Mesodermal cell (in vitro differentiated cells): ENCODE results near the gene ST8SIA4.

ENCODE experiments used
- H3K27ac ChIP-seq: 2 replicates; pipeline ENCODE4 v1.7.0; 2013; ENCODE audit warnings: mild to moderate bottlenecking, low read depth, low read length, moderate library complexity; ENCODE audit not compliant: severe bottlenecking
- H3K36me3 ChIP-seq: 2 replicates; pipeline ENCODE4 v1.7.1; 2013; ENCODE audit warnings: mild to moderate bottlenecking, low read length, moderate library complexity; ENCODE audit not compliant: control insufficient read depth, insufficient read depth
- H3K4me1 ChIP-seq: one replicate; pipeline ENCODE4 v1.7.1; 2013; ENCODE audit warnings: mild to moderate bottlenecking, low read length; ENCODE audit not compliant: insufficient read depth, control insufficient read depth, poor library complexity, severe bottlenecking
- H3K4me3 ChIP-seq: 2 replicates; pipeline ENCODE4 v1.7.0; 2013; ENCODE audit warnings: low read length, control low read depth, mild to moderate bottlenecking; ENCODE audit not compliant: insufficient read depth, poor library complexity, severe bottlenecking; ENCODE audit errors: extremely low read depth
- H3K9me3 ChIP-seq: 2 replicates; pipeline ENCODE4 v1.7.1; 2013; ENCODE audit warnings: mild to moderate bottlenecking, low read length, moderate library complexity; ENCODE audit not compliant: control insufficient read depth
- WGBS, 2 experiments: methylation state at CpG; one replicate each; pipeline ENCODE4 v1.1.5; 2013; ENCODE audit warnings: missing lambda C conversion rate in 2 of 2; ENCODE audit not compliant: insufficient coverage in 2 of 2; 5-methylcytosine and 5-hydroxymethylcytosine counted together

Gene ST8SIA4

DNA sequence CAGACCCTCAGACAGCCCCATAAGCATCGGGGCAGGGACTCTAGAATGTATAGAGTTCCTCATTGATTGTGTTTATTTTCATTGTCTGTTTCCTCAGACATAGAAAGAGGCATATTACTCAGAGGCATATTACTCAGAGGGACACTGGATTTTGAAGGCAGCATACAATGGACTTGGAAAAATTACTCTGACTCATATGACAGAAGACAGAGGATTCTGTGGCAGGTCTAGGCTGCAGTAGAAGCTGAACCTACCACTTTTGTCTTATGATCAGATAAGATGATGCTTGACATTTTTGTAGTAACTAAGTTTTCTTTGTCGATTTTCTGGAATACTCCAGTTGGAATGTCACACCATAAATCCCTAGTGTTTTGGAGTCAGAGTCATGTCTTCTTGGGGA lies 105.2 kb downstream of the ST8SIA4 start:
- Histone ChIP-seq H3K27ac (no peak overlapping the region), H3K4me1 (peaks cover 21% of the 10 kb centered on the region), H3K9me3 (peaks cover 19% of the 10 kb centered on the region), H3K4me3 (no peak overlapping the region), H3K36me3 (no peaks in the 10 kb centered on the region)
- WGBS, 2 experiments, result 60 to 88% methylated on average over 1 to 2 of the region's 2 CpGs

DNA sequence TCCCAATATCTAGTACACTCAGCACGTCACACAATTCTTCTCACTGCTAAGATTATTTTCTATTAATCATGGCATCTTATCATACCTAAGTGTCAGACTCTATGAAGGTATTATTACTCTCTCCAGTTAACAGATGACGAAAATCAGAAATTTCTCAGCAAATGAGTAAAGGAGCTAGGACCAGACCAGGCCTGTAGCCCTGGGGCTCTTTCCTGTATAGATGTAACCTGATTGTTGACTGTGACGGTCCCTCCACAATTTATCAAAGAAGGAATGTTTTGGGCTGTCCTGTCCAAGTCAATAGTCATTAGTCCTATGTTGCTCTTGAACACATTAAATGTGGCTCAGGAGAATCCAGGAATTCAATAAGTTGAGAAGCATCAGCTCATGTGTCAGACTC lies 106.2 kb downstream of the ST8SIA4 start:
- WGBS, 2 experiments, result 75% methylated on average over 1 of the region's 3 CpGs
- H3K4me3 ChIP-seq, result no peak overlapping the region
- no peak overlapping the region for H3K27ac ChIP-seq

DNA sequence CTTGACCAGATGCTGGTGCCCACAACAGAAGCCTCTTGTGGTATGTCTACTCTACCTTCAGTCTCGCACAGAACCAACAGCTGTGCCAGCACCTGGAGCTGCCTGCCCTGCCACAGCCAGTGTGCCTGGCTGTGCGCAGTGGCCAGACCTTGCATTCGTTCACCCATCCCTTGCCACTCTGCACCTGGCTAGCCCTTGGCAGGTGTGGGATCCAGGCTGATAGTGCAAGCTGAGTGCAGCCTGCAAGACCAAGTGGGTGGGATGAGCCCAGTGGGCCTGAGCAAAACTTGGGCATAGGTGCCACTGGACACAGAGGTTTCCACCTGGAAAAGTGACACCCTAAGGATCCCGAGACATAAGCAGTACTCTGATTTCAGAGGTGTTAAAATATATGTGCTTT lies 108.2 kb downstream of the ST8SIA4 start:
- H3K9me3 ChIP-seq, result peaks cover 15% of the 10 kb centered on the region
- no peak overlapping the region for H3K4me3 ChIP-seq
- peaks cover 16% of the 10 kb centered on the region for H3K4me1 ChIP-seq
- WGBS, 2 experiments, result 81 to 95% methylated on average over 3 of the region's 4 CpGs
- no peak overlapping the region for H3K27ac ChIP-seq
- H3K36me3 ChIP-seq, result no peaks in the 10 kb centered on the region

More for the DNA sequence above, 106.2 kb downstream of the ST8SIA4 start:
- H3K9me3 ChIP-seq, result peaks cover 15% of the 10 kb centered on the region
- H3K4me1 ChIP-seq, result peaks cover 21% of the 10 kb centered on the region
- no peaks in the 10 kb centered on the region for H3K36me3 ChIP-seq

DNA sequence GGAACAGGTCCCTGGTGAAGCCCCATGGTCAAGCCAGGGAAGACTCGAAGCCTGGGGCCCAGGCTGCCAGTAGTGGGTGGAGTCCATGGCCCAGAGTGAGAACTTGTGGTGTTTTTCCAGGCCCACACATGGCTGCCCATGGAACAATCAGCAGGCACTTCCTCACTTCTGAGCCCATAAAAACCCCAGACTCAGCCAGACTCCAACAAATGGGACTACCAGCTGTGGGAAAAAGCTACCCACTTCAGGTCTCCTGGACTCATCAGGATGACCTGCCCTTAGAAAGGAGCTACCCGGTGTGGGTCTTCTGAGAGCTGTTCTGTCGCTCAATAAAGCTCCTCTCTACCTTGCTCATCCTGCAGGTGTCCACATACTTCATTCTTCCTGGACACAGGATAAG lies 108.9 kb downstream of the ST8SIA4 start:
- H3K36me3 ChIP-seq, result no peaks in the 10 kb centered on the region
- WGBS, 2 experiments, result 96 to 100% methylated on average over 2 to 3 of the region's 3 CpGs
- H3K9me3 ChIP-seq, result peaks cover 15% of the 10 kb centered on the region
- no peak overlapping the region for H3K4me3 ChIP-seq
- H3K4me1 ChIP-seq, result peaks cover 16% of the 10 kb centered on the region
- H3K27ac ChIP-seq, result no peak overlapping the region

DNA sequence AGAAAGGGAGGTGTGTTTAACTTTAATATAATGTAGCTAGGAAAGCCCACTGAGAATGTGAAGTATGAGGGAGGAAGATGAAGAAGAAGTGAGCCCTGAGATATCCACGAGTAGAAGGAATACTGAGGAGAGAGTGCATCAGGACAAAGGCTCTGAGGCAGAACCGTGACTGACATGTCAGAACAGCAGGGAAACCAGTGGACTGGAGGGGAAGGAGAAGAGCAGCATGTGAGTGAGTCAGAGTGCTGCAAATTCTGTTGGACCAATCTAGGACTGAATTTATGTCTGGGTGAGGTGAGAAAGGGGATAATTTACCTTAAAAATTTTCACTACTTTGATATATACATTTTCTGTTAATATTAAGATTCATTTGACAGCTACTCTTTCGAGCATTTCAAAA lies 110.3 kb downstream of the ST8SIA4 start:
- Histone ChIP-seq H3K36me3 (no peaks in the 10 kb centered on the region), H3K27ac (no peak overlapping the region), H3K4me3 (no peak overlapping the region), H3K9me3 (peaks cover 12% of the 10 kb centered on the region), H3K4me1 (peaks cover 8% of the 10 kb centered on the region)
- 55 to 58% methylated on average over 2 of the region's 3 CpGs for WGBS, 2 experiments

DNA sequence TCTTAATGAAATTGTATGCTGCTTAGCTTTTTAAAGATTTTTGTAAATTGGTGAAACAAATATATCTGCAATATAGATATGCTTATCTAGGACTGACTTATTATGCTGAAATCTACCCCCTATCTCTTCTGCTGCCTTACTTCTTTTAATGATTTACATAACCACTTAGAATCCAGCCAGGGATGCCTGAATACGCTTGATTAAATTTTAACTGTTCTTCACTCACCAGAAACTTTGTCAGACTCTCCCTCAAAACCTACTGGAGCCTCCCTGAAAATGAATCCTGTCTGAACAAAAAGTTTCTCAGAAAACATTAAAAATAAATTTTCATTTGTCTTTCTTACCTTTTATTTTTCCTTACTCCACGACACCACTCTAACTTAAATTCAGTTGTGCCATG lies 111.7 kb downstream of the ST8SIA4 start:
- Histone ChIP-seq H3K9me3 (peaks cover 12% of the 10 kb centered on the region), H3K36me3 (no peaks in the 10 kb centered on the region), H3K4me1 (peaks cover 7% of the 10 kb centered on the region), H3K27ac (no peak overlapping the region), H3K4me3 (no peak overlapping the region)
- 100% methylated on average over 1 of the region's 2 CpGs; no CpG with 5 or more reads in 1 of the 2 experiments for WGBS, 2 experiments

DNA sequence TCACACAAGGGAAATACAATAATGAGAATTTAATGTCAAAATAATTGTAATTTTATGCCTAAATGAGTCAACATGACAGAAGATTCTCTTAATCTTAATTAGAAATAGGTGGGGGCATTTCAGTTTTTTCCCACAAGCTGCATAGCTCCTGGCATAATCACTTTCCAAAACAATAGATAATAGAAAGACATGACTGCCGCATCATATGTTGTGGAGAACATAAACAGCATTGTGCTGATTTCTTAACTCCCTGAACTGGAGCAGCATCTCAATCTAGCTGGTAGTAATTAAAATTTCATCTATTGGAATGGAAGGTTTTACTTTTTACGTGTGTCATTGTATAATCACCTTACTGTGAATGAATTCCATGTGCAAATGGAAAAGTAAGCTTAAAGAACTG lies 112.1 kb downstream of the ST8SIA4 start:
- H3K4me3 ChIP-seq, result no peak overlapping the region
- WGBS, 2 experiments, result no CpG with 5 or more reads among the region's 2 CpGs
- no peak overlapping the region for H3K27ac ChIP-seq
- peaks cover 12% of the 10 kb centered on the region for H3K9me3 ChIP-seq
- peaks cover 7% of the 10 kb centered on the region for H3K4me1 ChIP-seq
- H3K36me3 ChIP-seq, result no peaks in the 10 kb centered on the region

DNA sequence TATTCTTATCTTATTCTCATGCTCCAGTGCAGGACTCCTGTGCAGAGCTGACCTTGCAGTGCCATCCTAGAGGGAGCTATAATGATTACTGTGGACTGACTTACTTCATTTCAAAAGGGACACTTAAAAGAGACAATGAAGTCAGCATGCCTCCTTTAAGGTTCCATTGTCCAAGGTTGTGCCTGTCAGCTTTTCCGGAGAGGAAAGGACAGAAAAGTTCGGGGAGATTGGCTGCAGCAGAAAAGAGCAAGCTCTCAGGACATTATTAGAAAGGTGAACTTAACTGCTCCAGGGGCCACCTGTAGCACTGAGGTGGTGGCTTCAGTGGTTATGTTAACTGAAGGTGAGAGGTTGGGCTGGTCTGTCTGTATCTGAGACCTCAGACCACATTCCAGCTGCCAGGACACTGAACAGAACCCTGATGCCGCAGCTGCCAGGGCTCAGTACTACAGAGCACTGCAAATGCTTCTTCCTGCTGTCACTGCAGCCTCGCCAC lies 112.9 kb downstream of the ST8SIA4 start:
- Histone ChIP-seq H3K4me3 (no peak overlapping the region), H3K27ac (no peak overlapping the region), H3K36me3 (no peaks in the 10 kb centered on the region), H3K9me3 (peaks cover 12% of the 10 kb centered on the region), H3K4me1 (peaks cover 7% of the 10 kb centered on the region)
- WGBS, 2 experiments, result 22 to 38% methylated on average over 3 of the region's 4 CpGs

DNA sequence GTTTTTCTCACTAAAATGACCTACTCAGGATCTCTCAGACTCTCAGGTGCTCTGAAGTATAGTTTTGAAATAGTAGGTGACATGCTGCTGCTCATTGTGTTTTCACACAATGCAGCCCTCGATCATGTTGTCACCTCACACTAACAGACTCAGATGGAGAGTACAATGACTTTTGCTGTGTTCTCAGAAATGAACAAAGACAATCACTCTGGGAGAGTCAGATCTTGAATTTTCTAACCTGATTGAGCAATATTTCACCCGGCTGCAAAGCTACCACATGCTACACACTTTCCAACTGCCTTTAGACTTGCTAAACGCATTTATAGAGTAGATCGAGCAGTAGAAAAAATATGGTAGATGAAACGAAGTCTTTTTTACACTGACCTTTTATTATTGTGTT lies 113.4 kb downstream of the ST8SIA4 start:
- H3K4me1 ChIP-seq, result peaks cover 7% of the 10 kb centered on the region
- H3K36me3 ChIP-seq, result no peaks in the 10 kb centered on the region
- H3K27ac ChIP-seq, result no peak overlapping the region
- 86% methylated on average over 1 of the region's 5 CpGs; no CpG with 5 or more reads in 1 of the 2 experiments for WGBS, 2 experiments
- peaks cover 9% of the 10 kb centered on the region for H3K9me3 ChIP-seq
- H3K4me3 ChIP-seq, result no peak overlapping the region

DNA sequence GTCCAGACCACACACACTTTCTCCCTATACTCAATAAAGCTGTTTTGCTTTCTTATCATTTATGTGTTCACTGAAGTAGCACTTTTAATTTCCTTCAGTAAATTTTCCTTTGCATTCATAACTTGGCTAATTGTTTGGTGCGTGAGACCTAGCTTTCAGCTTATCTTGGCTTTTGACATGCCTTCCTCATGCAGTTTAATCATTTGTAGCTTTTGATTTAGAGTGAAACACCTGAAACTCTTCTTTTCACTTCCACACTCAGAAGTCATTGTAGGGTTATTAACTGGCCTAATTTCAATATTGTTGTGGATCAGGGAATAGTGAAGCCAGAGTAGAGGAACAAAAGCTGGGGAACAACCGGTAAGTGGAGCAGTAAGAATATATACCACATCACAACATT lies 114.7 kb downstream of the ST8SIA4 start:
- Histone ChIP-seq H3K4me1 (peaks cover 7% of the 10 kb centered on the region), H3K9me3 (no peaks in the 10 kb centered on the region), H3K27ac (no peak overlapping the region), H3K4me3 (no peak overlapping the region), H3K36me3 (no peaks in the 10 kb centered on the region)
- WGBS, 2 experiments, result 100% methylated on average over 1 of the region's 2 CpGs; no CpG with 5 or more reads in 1 of the 2 experiments

DNA sequence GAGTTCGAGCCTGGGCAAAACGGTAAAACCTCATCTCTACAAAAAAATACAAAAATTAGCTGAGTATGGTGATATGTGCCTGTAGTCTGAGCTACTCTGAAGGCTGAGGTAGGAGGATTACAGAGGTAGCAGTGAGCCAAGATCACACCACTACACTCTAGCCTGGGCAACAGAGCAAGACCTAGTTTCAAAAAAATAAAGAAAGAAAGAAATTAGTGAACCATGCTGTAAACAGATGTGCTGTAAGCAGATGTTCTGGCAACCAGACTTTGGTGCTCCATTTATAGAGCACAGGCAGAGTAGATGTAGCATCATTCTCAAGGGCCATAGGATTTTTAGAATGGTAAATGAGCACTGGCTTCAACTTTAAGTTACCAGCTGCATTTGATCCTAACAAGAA lies 115.4 kb downstream of the ST8SIA4 start:
- no CpG with 5 or more reads among the region's 2 CpGs for WGBS, 2 experiments
- Histone ChIP-seq H3K4me3 (no peak overlapping the region), H3K36me3 (no peaks in the 10 kb centered on the region), H3K4me1 (peaks cover 7% of the 10 kb centered on the region), H3K9me3 (no peaks in the 10 kb centered on the region), H3K27ac (no peak overlapping the region)
